ENCODE results near the gene TBXT. TPM values are rescaled to one million over a fixed set of nuclear protein-coding genes. Genes with fewer than 3 reads are reported as not detected.

Gene TBXT
- not detected in 2 replicates for total RNA-seq

GRCh38 chr6:166167801-166168615 is at the start of gene TBXT:
Gene TBXT, minus strand, starts transcription at chr6:166167851. Its CDS starts 260 bp downstream, at chr6:166167591.
- Mint-ChIP-seq H3K4me3 (ENCODE audit: low read depth) (peak within 1 kb of the TSS; percentile 38), H3K27me3 (ENCODE audit: low read depth) (peaks cover 59% of the 10 kb centered on the region), H3K36me3 (ENCODE audit: low read depth) (peaks cover 3% of the 10 kb centered on the region), H3K27ac (no peak within 1 kb of the TSS), H3K4me1 (ENCODE audit: low read depth) (peaks cover 5% of the 10 kb centered on the region), H3K9me3 (no peaks in the 10 kb centered on the region)
- DNase-seq (ENCODE audit: low spot score): no peak
- intact Hi-C loops (cut with micrococcal nuclease): loop anchor here (2.0 to 10.0 kb wide), 3 partner anchors 161 to 506 kb away; partner anchors contain the start of gene PDE10A

- no peak overlapping the region for H3K27ac Mint-ChIP-seq
- H3K4me1 Mint-ChIP-seq (ENCODE audit: low read depth): no peaks in the 10 kb centered on the region
- no peak overlapping the region for H3K4me3 Mint-ChIP-seq (ENCODE audit: low read depth)
- intact Hi-C loops (cut with micrococcal nuclease): no loop called here
- DNase-seq (ENCODE audit: low spot score): no peak
- H3K9me3 Mint-ChIP-seq: peaks cover 6% of the 10 kb centered on the region
- H3K36me3 Mint-ChIP-seq (ENCODE audit: low read depth): no peaks in the 10 kb centered on the region
- peaks cover 29% of the 10 kb centered on the region for H3K27me3 Mint-ChIP-seq (ENCODE audit: low read depth)
These were observed 39.6 kb upstream of the TBXT start for GRCh38 chr6:166207284-166207561.

- no peak for DNase-seq (ENCODE audit: low spot score)
- H3K9me3 Mint-ChIP-seq: peaks cover 2% of the 10 kb centered on the region
- no peaks in the 10 kb centered on the region for H3K36me3 Mint-ChIP-seq (ENCODE audit: low read depth)
- H3K27me3 Mint-ChIP-seq (ENCODE audit: low read depth): peaks cover 27% of the 10 kb centered on the region
- H3K4me1 Mint-ChIP-seq (ENCODE audit: low read depth): no peaks in the 10 kb centered on the region
- H3K4me3 Mint-ChIP-seq (ENCODE audit: low read depth): no peak overlapping the region
- intact Hi-C loops (cut with micrococcal nuclease): no loop called here
- no peak overlapping the region for H3K27ac Mint-ChIP-seq
These were observed 39.0 kb upstream of the TBXT start for GRCh38 chr6:166206510-166207283.

GRCh38 chr6:166206066-166206465 is 38.4 kb upstream of the TBXT start:
- Mint-ChIP-seq H3K4me1 (ENCODE audit: low read depth) (no peaks in the 10 kb centered on the region), H3K27me3 (ENCODE audit: low read depth) (peaks cover 24% of the 10 kb centered on the region), H3K36me3 (ENCODE audit: low read depth) (no peaks in the 10 kb centered on the region), H3K27ac (no peak overlapping the region), H3K9me3 (no peaks in the 10 kb centered on the region), H3K4me3 (ENCODE audit: low read depth) (no peak overlapping the region)
- DNase-seq (ENCODE audit: low spot score): no peak
- intact Hi-C loops (cut with micrococcal nuclease): no loop called here

- no peaks in the 10 kb centered on the region for H3K4me1 Mint-ChIP-seq (ENCODE audit: low read depth)
- no peaks in the 10 kb centered on the region for H3K9me3 Mint-ChIP-seq
- DNase-seq (ENCODE audit: low spot score): no peak
- H3K4me3 Mint-ChIP-seq (ENCODE audit: low read depth): no peak overlapping the region
- intact Hi-C loops (cut with micrococcal nuclease): no loop called here
- peaks cover 20% of the 10 kb centered on the region for H3K27me3 Mint-ChIP-seq (ENCODE audit: low read depth)
- no peak overlapping the region for H3K27ac Mint-ChIP-seq
- no peaks in the 10 kb centered on the region for H3K36me3 Mint-ChIP-seq (ENCODE audit: low read depth)
These were observed 37.4 kb upstream of the TBXT start for GRCh38 chr6:166204852-166205650.

GRCh38 chr6:166203641-166204222 is 36.1 kb upstream of the TBXT start:
- intact Hi-C loops (cut with micrococcal nuclease): no loop called here
- Mint-ChIP-seq H3K4me1 (ENCODE audit: low read depth) (no peaks in the 10 kb centered on the region), H3K27ac (no peak overlapping the region), H3K27me3 (ENCODE audit: low read depth) (peaks cover 9% of the 10 kb centered on the region), H3K4me3 (ENCODE audit: low read depth) (no peak overlapping the region), H3K9me3 (no peaks in the 10 kb centered on the region), H3K36me3 (ENCODE audit: low read depth) (no peaks in the 10 kb centered on the region)
- no peak for DNase-seq (ENCODE audit: low spot score)

GRCh38 chr6:166203003-166203640 is 35.5 kb upstream of the TBXT start:
- Mint-ChIP-seq H3K9me3 (no peaks in the 10 kb centered on the region), H3K4me1 (ENCODE audit: low read depth) (no peaks in the 10 kb centered on the region), H3K27me3 (ENCODE audit: low read depth) (peaks cover 5% of the 10 kb centered on the region), H3K4me3 (ENCODE audit: low read depth) (no peak overlapping the region), H3K27ac (no peak overlapping the region), H3K36me3 (ENCODE audit: low read depth) (no peaks in the 10 kb centered on the region)
- intact Hi-C loops (cut with micrococcal nuclease): no loop called here
- DNase-seq (ENCODE audit: low spot score): no peak

- H3K9me3 Mint-ChIP-seq: no peaks in the 10 kb centered on the region
- no peak overlapping the region for H3K4me3 Mint-ChIP-seq (ENCODE audit: low read depth)
- no peak for DNase-seq (ENCODE audit: low spot score)
- H3K4me1 Mint-ChIP-seq (ENCODE audit: low read depth): no peaks in the 10 kb centered on the region
- no peak overlapping the region for H3K27ac Mint-ChIP-seq
- intact Hi-C loops (cut with micrococcal nuclease): no loop called here
- H3K27me3 Mint-ChIP-seq (ENCODE audit: low read depth): peaks cover 5% of the 10 kb centered on the region
- H3K36me3 Mint-ChIP-seq (ENCODE audit: low read depth): no peaks in the 10 kb centered on the region
These were observed 34.7 kb upstream of the TBXT start for GRCh38 chr6:166202321-166202733.

GRCh38 chr6:166201878-166202277 is 34.2 kb upstream of the TBXT start:
- H3K4me1 Mint-ChIP-seq (ENCODE audit: low read depth): no peaks in the 10 kb centered on the region
- H3K9me3 Mint-ChIP-seq: no peaks in the 10 kb centered on the region
- no peaks in the 10 kb centered on the region for H3K36me3 Mint-ChIP-seq (ENCODE audit: low read depth)
- H3K27ac Mint-ChIP-seq: no peak overlapping the region
- H3K27me3 Mint-ChIP-seq (ENCODE audit: low read depth): peaks cover 4% of the 10 kb centered on the region
- no peak overlapping the region for H3K4me3 Mint-ChIP-seq (ENCODE audit: low read depth)
- intact Hi-C loops (cut with micrococcal nuclease): no loop called here
- DNase-seq (ENCODE audit: low spot score): no peak

GRCh38 chr6:166197361-166197760 is 29.7 kb upstream of the TBXT start:
- intact Hi-C loops (cut with micrococcal nuclease): no loop called here
- H3K4me3 Mint-ChIP-seq (ENCODE audit: low read depth): no peak overlapping the region
- no peaks in the 10 kb centered on the region for H3K4me1 Mint-ChIP-seq (ENCODE audit: low read depth)
- H3K9me3 Mint-ChIP-seq: no peaks in the 10 kb centered on the region
- DNase-seq (ENCODE audit: low spot score): no peak
- H3K27me3 Mint-ChIP-seq (ENCODE audit: low read depth): peaks cover 4% of the 10 kb centered on the region
- H3K36me3 Mint-ChIP-seq (ENCODE audit: low read depth): no peaks in the 10 kb centered on the region
- no peak overlapping the region for H3K27ac Mint-ChIP-seq

GRCh38 chr6:166195860-166196238 is 28.2 kb upstream of the TBXT start:
- no peaks in the 10 kb centered on the region for H3K9me3 Mint-ChIP-seq
- no peak overlapping the region for H3K4me3 Mint-ChIP-seq (ENCODE audit: low read depth)
- intact Hi-C loops (cut with micrococcal nuclease): no loop called here
- no peak for DNase-seq (ENCODE audit: low spot score)
- H3K27me3 Mint-ChIP-seq (ENCODE audit: low read depth): peaks cover 2% of the 10 kb centered on the region
- H3K4me1 Mint-ChIP-seq (ENCODE audit: low read depth): no peaks in the 10 kb centered on the region
- H3K36me3 Mint-ChIP-seq (ENCODE audit: low read depth): no peaks in the 10 kb centered on the region
- no peak overlapping the region for H3K27ac Mint-ChIP-seq

Measured in activated T-helper 2 cell treated with anti-CD3 and anti-CD28 coated beads, Interferon-gamma antibody, Interleukin-2, Interleukin-4, amounts not matched to agents 10 μg/mL and 5 μg/mL and 100 μg/mL, durations not matched to agents 14 hours and 24 hours and 36 hours (primary cell).